ENCODE measurements around the gene PFKP.

Gene PFKP

GRCh38 chr10:3071405-3072198, 4.3 kb downstream of the PFKP start:
- DNase-seq (ENCODE audit: low spot score): no peak

GRCh38 chr10:3072641-3073360, 5.5 kb downstream of the PFKP start:
- DNase-seq (ENCODE audit: low spot score): no peak

GRCh38 chr10:3074145-3074665, 6.9 kb downstream of the PFKP start:
- DNase-seq (ENCODE audit: low spot score): no peak

GRCh38 chr10:3074985-3075600, 7.7 kb downstream of the PFKP start:
- no peak for DNase-seq (ENCODE audit: low spot score)

GRCh38 chr10:3076138-3076537, 8.8 kb downstream of the PFKP start:
- no peak for DNase-seq (ENCODE audit: low spot score)

GRCh38 chr10:3077509-3077908, 10.2 kb downstream of the PFKP start:
- no peak for DNase-seq (ENCODE audit: low spot score)

GRCh38 chr10:3077940-3078630, 10.7 kb downstream of the PFKP start:
- DNase-seq (ENCODE audit: low spot score): no peak

GRCh38 chr10:3081383-3081981, 14.1 kb downstream of the PFKP start:
- DNase-seq (ENCODE audit: low spot score): no peak

- DNase-seq (ENCODE audit: low spot score): no peak
These were observed 14.9 kb downstream of the PFKP start for GRCh38 chr10:3082290-3082689.

GRCh38 chr10:3085785-3086567, 18.6 kb downstream of the PFKP start:
- no peak for DNase-seq (ENCODE audit: low spot score)

GRCh38 chr10:3090388-3090787, 23.0 kb downstream of the PFKP start:
- no peak for DNase-seq (ENCODE audit: low spot score)

- peak; percentile 48 for DNase-seq (ENCODE audit: low spot score)
These were observed 23.8 kb downstream of the PFKP start for GRCh38 chr10:3090914-3091787.

GRCh38 chr10:3091921-3092320, 24.6 kb downstream of the PFKP start:
- DNase-seq (ENCODE audit: low spot score): no peak

GRCh38 chr10:3093996-3094395, 26.6 kb downstream of the PFKP start:
- DNase-seq (ENCODE audit: low spot score): no peak

- no peak for DNase-seq (ENCODE audit: low spot score)
These were observed 27.3 kb downstream of the PFKP start for GRCh38 chr10:3094609-3095036.

GRCh38 chr10:3095373-3096139, 28.2 kb downstream of the PFKP start:
- peak; percentile 75 for DNase-seq (ENCODE audit: low spot score)

- DNase-seq (ENCODE audit: low spot score): no peak
These were observed 28.8 kb downstream of the PFKP start for GRCh38 chr10:3096149-3096548.

GRCh38 chr10:3097160-3097559, 29.8 kb downstream of the PFKP start:
- no peak for DNase-seq (ENCODE audit: low spot score)

GRCh38 chr10:3098689-3099088, 31.3 kb downstream of the PFKP start:
- no peak for DNase-seq (ENCODE audit: low spot score)
